NCI-H345 (cell line): Measurements from ENCODE around the gene FCF1.
"Not testable (repeated sequence)": the region's sequence is repeated elsewhere in the genome, so short reads cannot be mapped to it uniquely, and the experiment has no call there.

Source experiments
- DNase-seq: peaks from one replicate; lab custom pipeline; 2025; lab: John Stamatoyannopoulos, UW

The FCF1 gene

GRCh38 chr14:74698465-74698864, 14.5 kb upstream of the FCF1 start:
- DNase-seq, result no peak

DNA sequence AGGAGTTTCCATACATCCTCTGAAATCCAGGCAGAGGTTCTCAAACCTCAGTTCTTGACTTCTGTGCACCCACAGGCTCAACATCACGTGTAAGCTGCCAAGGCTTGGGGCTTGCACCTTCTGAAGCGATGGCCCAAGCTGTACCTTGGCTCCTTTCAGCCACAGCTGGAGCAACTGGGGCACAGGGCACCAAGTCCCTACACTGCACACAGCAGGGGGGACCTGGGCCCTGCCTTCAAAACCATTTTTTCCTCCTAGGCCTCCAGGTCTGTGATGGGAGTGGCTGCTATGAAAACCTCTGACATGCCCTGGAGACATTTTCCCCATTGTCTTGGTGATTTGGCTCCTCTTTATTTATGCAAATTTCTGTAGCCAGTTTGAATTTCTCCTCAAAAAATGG, 10.7 kb upstream of the FCF1 start:
- DNase-seq, result no peak

DNA sequence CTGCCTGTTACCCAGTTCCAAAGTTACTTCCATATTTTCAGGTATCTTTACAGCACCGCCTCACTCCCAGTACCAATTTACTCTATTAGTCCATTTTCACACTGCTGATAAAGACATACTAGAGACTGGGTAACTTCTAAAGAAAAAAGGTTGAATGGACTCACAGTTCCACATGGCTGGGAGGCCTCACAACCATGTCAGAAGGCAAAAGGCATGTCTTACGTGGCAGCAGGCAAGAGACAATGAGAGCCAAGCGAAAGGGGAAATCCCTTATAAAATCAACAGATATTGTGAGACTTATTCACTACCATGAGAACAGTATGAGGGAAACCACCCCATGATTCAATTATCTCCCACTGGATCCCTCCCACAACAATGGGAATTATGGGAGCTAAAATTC, 9.9 kb upstream of the FCF1 start:
- DNase-seq, result no peak

- no peak for DNase-seq
Measured at GRCh38 chr14:74704656-74705055, 8.3 kb upstream of the FCF1 start.

GRCh38 chr14:74705613-74706500, 7.1 kb upstream of the FCF1 start:
- no peak for DNase-seq

DNA sequence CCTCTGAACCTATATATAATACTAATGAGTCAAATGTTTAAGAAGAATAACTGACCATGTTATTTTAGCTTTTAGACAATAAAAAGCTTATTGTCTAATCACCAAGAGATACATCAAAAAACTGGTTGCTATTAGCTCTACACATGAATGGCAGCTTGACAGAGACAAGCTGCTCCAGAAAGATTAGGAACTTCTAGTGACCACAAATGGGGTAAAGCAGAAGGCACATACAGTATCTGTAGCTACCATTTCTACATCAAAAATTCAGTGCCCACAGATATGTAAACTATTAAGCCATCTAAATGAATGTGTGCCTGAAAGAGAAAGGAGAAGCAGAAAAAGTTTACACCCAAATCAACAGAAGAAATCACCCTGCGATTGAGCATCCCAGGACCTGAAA, 2.5 kb upstream of the FCF1 start:
- no peak for DNase-seq

DNA sequence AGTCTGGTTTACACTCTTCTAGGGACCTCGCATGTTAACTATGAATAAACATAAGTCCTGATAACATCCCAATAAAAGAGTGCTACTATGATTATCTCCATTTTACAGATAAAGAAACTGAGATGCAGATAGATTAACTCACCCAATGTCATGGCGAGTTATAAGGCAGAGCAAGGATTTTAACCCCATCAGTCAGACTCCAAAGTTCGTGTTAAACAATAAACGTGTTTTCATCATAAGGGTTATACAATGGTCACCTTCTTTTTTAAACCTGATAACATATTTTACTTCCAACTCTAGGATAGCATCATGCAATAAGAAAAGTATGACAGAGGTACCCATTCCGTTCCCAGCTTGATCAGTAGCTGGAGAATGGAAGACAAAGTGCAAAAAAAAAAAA, 1.3 kb upstream of the FCF1 start:
- no peak for DNase-seq

- no peak for DNase-seq
Measured at GRCh38 chr14:74713395-74713735, 421 bp downstream of the FCF1 start.

DNA sequence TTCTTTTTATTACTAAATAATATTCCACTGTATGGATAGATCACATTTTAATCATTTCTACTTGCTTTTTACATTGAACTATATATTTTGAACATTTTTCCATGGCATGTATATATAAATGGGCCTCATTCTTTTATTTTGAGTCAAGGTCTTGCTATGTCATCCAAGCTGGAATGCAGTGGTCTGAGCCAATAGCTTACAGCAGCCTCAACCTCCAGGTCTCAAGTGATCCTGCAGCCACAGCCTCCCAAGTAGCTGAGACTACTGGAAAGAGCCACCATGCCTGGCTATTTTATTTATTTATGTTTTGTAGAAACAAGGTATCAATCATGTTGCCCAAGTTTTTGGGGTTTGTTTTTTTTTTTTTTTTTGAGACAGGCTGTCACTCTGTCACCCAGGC, 7.6 kb downstream of the FCF1 start:
- no peak for DNase-seq

DNA sequence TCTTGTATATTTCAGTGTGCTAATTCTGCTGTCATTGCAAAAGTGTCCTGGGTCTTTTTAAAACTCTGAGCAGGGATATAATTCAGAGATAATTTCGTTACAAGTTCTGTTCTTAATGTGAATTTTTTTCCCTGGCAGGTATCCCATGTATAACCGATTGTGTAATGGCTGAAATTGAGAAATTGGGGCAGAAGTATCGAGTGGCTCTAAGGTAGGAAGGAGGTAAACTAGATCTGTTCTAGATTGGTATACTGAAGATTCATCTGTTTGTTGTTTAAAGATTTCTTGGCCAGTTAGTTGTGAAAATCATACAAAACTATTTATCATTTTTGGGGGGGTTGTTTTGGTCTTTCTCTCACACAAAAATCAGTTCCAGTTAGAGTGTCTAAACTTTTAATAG, 10.2 kb downstream of the FCF1 start:
- no peak for DNase-seq

GRCh38 chr14:74732387-74732786, 19.4 kb downstream of the FCF1 start:
- no peak for DNase-seq

DNA sequence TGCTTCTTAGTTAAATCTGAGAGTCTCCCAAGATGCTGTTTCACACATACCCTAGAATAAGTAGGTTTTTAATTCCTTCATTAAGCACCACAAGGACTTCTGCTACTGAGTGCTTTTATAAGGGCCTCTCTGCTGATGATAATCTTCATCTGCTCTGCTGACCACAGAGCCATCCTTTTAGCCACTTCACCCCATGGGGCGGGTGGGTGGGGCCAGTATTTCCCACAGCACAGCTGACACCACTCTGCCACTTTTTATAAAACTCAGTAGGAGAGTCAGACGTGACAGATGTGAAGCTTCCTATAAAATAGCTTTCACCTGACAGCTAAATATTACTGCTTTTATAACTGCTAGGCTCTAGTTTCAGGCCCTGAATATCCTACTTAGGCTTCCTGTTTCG, 20.3 kb downstream of the FCF1 start:
- DNase-seq, result no peak

GRCh38 chr14:74735125-74735524, 22.2 kb downstream of the FCF1 start:
- DNase-seq, result no peak

DNA sequence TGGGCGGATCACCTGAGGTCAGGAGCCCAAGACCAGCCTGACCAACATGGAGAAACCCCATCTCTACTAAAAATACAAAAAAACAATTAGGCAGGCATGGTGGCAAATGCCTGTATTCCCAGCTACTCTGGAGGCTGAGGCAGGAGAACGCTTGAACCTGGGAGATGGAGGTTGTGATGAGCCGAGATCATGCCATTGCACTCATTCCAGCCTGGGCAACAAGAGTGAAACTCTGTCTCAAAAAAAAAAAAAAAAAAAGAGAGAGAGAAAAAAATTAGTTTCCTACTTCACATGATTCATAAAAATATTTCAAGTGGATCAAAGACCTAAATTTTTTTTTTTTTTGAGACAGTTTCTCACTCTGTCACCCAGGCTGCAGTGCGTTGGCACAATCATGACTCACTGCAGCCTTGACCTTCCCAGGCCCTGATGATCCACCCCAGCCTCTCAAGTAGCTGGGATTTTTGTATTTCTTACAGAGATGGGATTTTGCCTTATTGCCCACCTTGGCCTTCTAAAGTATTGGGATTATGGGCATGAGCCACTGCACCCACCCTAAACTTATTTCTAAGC, 24.9 kb downstream of the FCF1 start:
- no peak for DNase-seq

DNA sequence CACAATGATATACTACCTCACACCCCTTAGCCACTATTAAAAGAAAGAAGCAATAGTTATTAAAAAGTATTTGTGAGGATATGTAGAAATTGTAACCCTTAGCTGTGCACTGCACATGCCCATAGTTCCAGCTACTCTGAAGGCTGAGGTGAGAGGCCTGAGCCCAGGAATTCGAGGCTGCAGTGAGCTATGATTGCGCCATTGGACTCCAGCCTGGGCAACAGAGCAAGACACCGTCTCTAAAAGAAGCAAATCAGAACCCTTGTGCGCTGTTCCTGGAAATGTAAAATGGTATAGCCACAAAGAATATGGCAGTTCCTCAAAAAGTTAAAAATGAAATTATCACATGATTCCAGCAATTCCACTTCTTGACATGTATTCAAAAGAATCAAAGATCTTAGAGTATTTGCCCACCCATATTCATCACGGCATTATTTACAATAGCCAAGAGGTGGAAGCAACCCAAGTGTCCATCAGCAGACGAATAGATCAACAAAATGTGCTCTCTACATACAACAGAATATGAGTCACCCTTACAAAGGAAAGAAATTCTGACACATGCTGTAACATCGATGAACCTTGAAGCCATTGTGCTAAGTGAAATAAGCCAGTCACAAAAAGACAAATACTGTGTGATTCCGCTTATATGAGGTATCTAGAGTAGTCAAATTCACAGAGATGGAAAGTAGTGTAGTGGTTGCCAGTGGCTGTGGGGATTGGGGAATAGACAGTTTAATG, 26.5 kb downstream of the FCF1 start:
- no peak for DNase-seq

GRCh38 chr14:74747237-74747636, 34.3 kb downstream of the FCF1 start:
- no peak for DNase-seq

GRCh38 chr14:74754157-74754556, 41.2 kb downstream of the FCF1 start:
- DNase-seq, result no peak

DNA sequence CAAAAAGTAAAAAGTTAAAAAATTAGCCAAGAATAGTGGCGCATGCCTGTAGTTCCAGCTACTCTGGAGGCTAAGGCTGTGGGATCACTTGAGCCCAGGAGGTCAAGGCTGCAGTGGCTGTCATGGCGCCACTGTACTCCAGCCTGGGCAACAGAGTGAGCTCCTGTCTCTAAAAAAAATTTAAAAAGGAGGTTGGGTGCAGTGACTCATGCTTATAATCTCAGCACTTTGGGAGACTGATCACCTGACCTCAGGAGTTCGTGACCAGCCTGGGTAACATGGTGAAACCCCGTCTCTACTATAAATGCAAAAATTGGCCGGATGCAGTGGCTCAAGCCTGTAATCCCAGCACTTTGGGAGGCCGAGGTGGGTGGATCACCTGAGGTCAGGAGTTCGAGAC, 42.0 kb downstream of the FCF1 start:
- DNase-seq, result no peak

- DNase-seq, result no peak
Measured at GRCh38 chr14:74756326-74756725, 43.4 kb downstream of the FCF1 start.

GRCh38 chr14:74758505-74758904, 45.6 kb downstream of the FCF1 start:
- DNase-seq, result not testable (repeated sequence)

- peak; percentile 97 for DNase-seq
Measured at GRCh38 chr14:74762917-74763802, 50.2 kb downstream of the FCF1 start, which contains the start of gene YLPM1. YLPM1 (plus strand) TSS chr14:74763316; CDS start chr14:74763490, 174 bp downstream.
